Measurements from ENCODE around the gene MPO. TPM values are rescaled to one million over a fixed set of nuclear protein-coding genes. Genes with fewer than 3 reads are reported as not detected.
A peak's percentile ranks its signal among the peaks of the same experiment; 100 is the strongest.

The MPO gene
- polyA plus RNA-seq, 3 donors: 4.2 to 7.5 (median 6.0) TPM

DNA sequence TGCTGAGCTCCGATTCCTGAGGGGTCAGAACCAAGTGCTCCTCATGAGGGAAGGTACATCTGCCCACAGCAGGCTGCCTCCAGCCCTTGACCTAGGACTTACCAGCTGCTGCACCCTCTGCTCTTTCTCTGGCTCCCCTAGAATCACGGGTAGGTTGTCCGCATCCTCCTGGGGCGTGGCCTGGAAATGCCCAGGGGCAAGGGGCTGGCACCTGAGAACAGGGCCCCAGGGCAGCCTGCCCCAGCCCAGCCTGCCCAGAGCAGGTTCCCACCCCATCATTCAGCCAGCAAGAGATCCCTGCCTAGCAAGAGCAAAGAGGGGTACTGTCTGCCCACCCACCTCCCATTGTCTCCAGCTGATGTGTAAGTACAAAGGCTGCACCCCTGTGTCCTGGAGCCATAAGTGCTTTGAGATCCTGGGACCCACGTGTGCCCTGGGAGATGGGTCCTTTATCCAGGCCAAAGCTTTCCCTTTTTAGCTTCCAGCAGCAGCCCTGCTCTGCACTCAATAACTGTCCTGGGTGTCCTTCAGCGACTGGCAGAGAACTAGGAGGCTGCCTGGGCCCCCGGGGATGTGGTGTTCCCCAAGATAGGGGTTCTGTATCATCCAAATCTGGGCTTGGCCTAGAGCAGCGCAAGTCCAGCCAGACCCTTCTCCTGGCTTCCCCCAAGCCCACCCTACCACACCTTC, 42.8 kb upstream of the MPO start:
- Mint-ChIP-seq H3K27me3 (ENCODE audit: low read depth in 3 of 3) (peaks cover 46 to 59% (median 52%) of the 10 kb centered on the region in 3 donors), H3K9me3 (peaks cover 0 to 5% (median 2%) of the 10 kb centered on the region in 7 donors), H3K27ac (peak overlapping the region in 1 of 7 donors; percentile 8), H3K36me3 (peaks cover 18 to 26% of the 10 kb centered on the region in 2 donors), H3K4me3 (peak overlapping the region in 1 of 2 donors; percentile 77), H3K4me1 (peaks cover 43% of the 10 kb centered on the region)
- peaks cover 35% of the 10 kb centered on the region for H4K20me1 ChIP-seq (ENCODE audit: insufficient read depth, low read length)
- intact Hi-C loops (cut with micrococcal nuclease): no loop called here
- H3K9ac ChIP-seq (ENCODE audit: insufficient read depth, low read length, poor library complexity, severe bottlenecking): peak overlapping the region; percentile 38
- TF ChIP-seq, protein P1, sequence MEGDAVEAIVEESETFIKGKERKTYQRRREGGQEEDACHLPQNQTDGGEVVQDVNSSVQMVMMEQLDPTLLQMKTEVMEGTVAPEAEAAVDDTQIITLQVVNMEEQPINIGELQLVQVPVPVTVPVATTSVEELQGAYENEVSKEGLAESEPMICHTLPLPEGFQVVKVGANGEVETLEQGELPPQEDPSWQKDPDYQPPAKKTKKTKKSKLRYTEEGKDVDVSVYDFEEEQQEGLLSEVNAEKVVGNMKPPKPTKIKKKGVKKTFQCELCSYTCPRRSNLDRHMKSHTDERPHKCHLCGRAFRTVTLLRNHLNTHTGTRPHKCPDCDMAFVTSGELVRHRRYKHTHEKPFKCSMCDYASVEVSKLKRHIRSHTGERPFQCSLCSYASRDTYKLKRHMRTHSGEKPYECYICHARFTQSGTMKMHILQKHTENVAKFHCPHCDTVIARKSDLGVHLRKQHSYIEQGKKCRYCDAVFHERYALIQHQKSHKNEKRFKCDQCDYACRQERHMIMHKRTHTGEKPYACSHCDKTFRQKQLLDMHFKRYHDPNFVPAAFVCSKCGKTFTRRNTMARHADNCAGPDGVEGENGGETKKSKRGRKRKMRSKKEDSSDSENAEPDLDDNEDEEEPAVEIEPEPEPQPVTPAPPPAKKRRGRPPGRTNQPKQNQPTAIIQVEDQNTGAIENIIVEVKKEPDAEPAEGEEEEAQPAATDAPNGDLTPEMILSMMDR (IDR thresholded peaks at IDR 0.05): no peak
- H3K4me2 ChIP-seq (replicated peaks; ENCODE audit: extremely low read depth, low read length, poor library complexity, severe bottlenecking): peak overlapping the region; percentile 71
- H3K4me3 ChIP-seq (replicated peaks in 1 of 3; ENCODE audit: low read depth in 2 of 3, low read length in 3 of 3): no peak overlapping the region
- H3K4me1 ChIP-seq (ENCODE audit: control insufficient read depth in 1 of 2, insufficient read depth in 2 of 2, low read length in 2 of 2): peaks cover 44 to 46% of the 10 kb centered on the region in 2 donors
- H2AFZ ChIP-seq (ENCODE audit: insufficient read depth, low read depth, low read length, poor library complexity, severe bottlenecking): no peak overlapping the region
- no peaks in the 10 kb centered on the region for H3K36me3 ChIP-seq (replicated peaks in 1 of 2; ENCODE audit: control insufficient read depth in 1 of 2, insufficient read depth in 2 of 2, low read length in 2 of 2)
- WGBS (ENCODE audit: insufficient coverage): 71% methylated on average over 6 of the region's 8 CpGs
- peaks cover 0 to 6% of the 10 kb centered on the region in 2 donors for H3K9me3 ChIP-seq (replicated peaks in 1 of 2; ENCODE audit: control insufficient read depth in 1 of 2, insufficient read depth in 1 of 2, low read length in 2 of 2)
- peaks cover 20% of the 10 kb centered on the region for H3K79me2 ChIP-seq (ENCODE audit: insufficient read depth, low read length)
- no peak for DNase-seq
- no peak overlapping the region for H3K27ac ChIP-seq (ENCODE audit: low read depth in 1 of 2, low read length in 2 of 2)
- peaks cover 11 to 38% of the 10 kb centered on the region in 2 donors for H3K27me3 ChIP-seq (ENCODE audit: control insufficient read depth in 2 of 2, insufficient read depth in 2 of 2, low read length in 2 of 2)

DNA sequence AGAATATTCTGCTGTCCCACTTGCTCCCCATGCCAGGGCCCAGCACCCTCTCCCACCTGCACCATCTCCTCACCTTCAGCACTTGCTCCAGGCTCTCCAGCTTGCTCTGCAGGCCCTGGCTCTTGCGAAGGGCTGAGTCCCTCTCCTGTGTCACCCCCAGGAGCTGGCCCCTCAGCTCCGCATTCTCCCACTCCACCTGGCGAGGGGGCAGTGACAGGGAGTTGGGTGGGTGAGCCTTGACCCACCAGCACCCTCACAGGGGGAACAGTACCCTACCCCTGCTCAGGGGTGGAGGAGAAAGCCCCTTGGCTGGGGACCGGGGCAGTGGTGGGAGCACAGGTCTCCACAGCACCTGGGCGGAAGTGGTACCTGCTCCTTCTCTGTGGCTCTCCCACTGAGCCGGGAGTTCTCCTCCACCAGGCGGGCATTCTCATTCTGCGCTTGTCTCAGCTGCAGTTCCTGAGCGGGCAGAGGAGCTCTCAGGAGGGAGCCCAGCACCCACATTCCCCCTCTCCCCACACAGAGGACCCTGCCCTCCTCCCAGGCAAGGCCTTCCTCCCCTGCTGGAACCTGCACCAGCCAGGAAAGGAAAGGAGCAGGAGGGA, 41.9 kb upstream of the MPO start:
- Histone ChIP-seq H3K4me1 (ENCODE audit: control insufficient read depth in 1 of 2, insufficient read depth in 2 of 2, low read length in 2 of 2) (peaks cover 36 to 38% of the 10 kb centered on the region in 2 donors), H3K9ac (ENCODE audit: insufficient read depth, low read length, poor library complexity, severe bottlenecking) (no peak overlapping the region), H4K20me1 (ENCODE audit: insufficient read depth, low read length) (peaks cover 26% of the 10 kb centered on the region), H3K36me3 (replicated peaks in 1 of 2; ENCODE audit: control insufficient read depth in 1 of 2, insufficient read depth in 2 of 2, low read length in 2 of 2) (no peaks in the 10 kb centered on the region), H2AFZ (ENCODE audit: insufficient read depth, low read depth, low read length, poor library complexity, severe bottlenecking) (no peak overlapping the region), H3K27ac (ENCODE audit: low read depth in 1 of 2, low read length in 2 of 2) (no peak overlapping the region), H3K27me3 (ENCODE audit: control insufficient read depth in 2 of 2, insufficient read depth in 2 of 2, low read length in 2 of 2) (peaks cover 11 to 38% of the 10 kb centered on the region in 2 donors), H3K79me2 (ENCODE audit: insufficient read depth, low read length) (peaks cover 14% of the 10 kb centered on the region), H3K4me2 (replicated peaks; ENCODE audit: extremely low read depth, low read length, poor library complexity, severe bottlenecking) (no peak overlapping the region), H3K9me3 (replicated peaks in 1 of 2; ENCODE audit: control insufficient read depth in 1 of 2, insufficient read depth in 1 of 2, low read length in 2 of 2) (peaks cover 0 to 6% of the 10 kb centered on the region in 2 donors), H3K4me3 (replicated peaks in 1 of 3; ENCODE audit: low read depth in 2 of 3, low read length in 3 of 3) (no peak overlapping the region)
- intact Hi-C loops (cut with micrococcal nuclease): no loop called here
- Mint-ChIP-seq H3K9me3 (peaks cover 0 to 5% (median 2%) of the 10 kb centered on the region in 7 donors), H3K4me1 (peaks cover 36% of the 10 kb centered on the region), H3K27me3 (ENCODE audit: low read depth in 3 of 3) (peaks cover 46 to 63% (median 51%) of the 10 kb centered on the region in 3 donors), H3K4me3 (peak overlapping the region in 1 of 2 donors; percentile 64), H3K36me3 (peaks cover 18 to 26% of the 10 kb centered on the region in 2 donors), H3K27ac (no peak overlapping the region)
- TF ChIP-seq, protein P1 (IDR thresholded peaks at IDR 0.05): no peak
- no peak for DNase-seq
- 93% methylated on average over 3 of the region's 9 CpGs for WGBS (ENCODE audit: insufficient coverage)

Measured in CD14-positive monocyte (primary cell).